ENCODE results near the gene LENG1. TPM values are rescaled to one million over a fixed set of nuclear protein-coding genes. Genes with fewer than 3 reads are reported as not detected.

LENG1 gene
- total and polyA plus RNA-seq, 9 of the 15 experiments (the other 6 are each of a cell fraction or from before 2014, with no cell fraction given) = 0.30 to 10.5 (median 4.7) TPM

GRCh38 chr19:54189145-54189734 is 29.7 kb upstream of the LENG1 start, which contains the start of gene MBOAT7 (continued):
- peak; percentile 24; the same call in 1 of the 2 replicates for TF ChIP-seq REST (IDR thresholded peaks at IDR 0.05; ENCODE audit: borderline replicate concordance)
- peak; percentile 47; the same call in 1 of the 2 replicates for TF ChIP-seq REST (CRISPR knock-in tag; IDR thresholded peaks at IDR 0.05; ENCODE audit: low read depth)
- peak; percentile 25; the same call in 1 of the 2 replicates for TF ChIP-seq CREB1 (IDR thresholded peaks at IDR 0.05)
- TF ChIP-seq CREB1 (CRISPR knock-in tag; IDR thresholded peaks at IDR 0.05) = no peak
- TF ChIP-seq ZHX1 (conservative IDR thresholded peaks at IDR 0.05; ENCODE audit: low read length) = no peak
- no peak for TF ChIP-seq SREBF1 (IDR thresholded peaks at IDR 0.05; ENCODE audit: borderline replicate concordance, low read depth, low read length)
- TF ChIP-seq WHSC1 (IDR thresholded peaks at IDR 0.05; ENCODE audit: low read length) = no peak
- no peak for TF ChIP-seq ZNF253 (CRISPR knock-in tag; conservative IDR thresholded peaks at IDR 0.05)
- TF ChIP-seq HINFP (tag; conservative IDR thresholded peaks at IDR 0.05; ENCODE audit: low read depth) = peak; percentile 98
- no peak for TF ChIP-seq ZNF324 (CRISPR knock-in tag; IDR thresholded peaks at IDR 0.05)
- TF ChIP-seq SUPT5H (IDR thresholded peaks at IDR 0.05) = peak; percentile 77
- 0 out of 2 replicates have a peak, but pooled peaks have one; percentile 49 for TF ChIP-seq ERF (CRISPR knock-in tag; IDR thresholded peaks at IDR 0.05)

All from K562 (cell line).